Measurements from ENCODE around the gene DYSF.

Gene DYSF

GRCh38 chr2:71605781-71606241 is 152.4 kb downstream of the DYSF start:
- peak; percentile 13 for DNase-seq

GRCh38 chr2:71606244-71606643 is 152.9 kb downstream of the DYSF start:
- no peak for DNase-seq

DNA sequence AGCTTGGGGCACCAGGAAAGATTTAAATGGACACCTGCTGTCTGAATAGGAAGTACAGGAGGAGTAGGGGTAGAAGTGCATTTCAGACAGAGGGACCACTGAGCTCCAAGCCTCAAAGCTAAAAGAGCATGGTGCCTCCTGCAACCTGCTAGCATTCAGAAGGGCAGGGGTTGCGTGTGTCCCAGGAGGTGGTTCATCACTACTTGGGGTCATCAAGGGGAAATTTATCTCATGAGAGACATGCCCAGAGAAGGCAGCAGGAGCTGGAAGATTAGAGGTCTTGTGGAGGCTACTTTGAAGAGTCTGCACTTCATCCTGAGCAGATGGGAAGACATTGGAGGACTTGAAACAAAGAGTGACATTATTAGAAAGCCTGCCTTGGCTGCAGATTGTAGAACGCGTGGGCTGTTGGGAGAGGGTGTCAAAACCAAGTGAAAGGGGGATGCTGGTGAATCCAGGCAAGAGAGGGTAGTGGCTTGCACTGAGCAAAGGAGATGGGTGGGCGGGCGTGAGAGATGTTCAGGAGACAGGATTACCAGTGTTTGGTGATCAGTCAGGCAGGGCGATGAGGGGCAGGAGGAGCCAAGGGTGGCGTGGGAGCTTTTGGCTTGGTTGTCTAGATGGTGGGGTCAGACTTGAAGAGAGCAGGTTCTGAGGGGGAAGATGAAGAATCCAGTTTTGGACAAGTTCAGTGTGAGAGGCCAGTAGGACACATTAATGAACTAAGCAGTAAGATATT is 154.0 kb downstream of the DYSF start:
- peak; percentile 12 for DNase-seq

GRCh38 chr2:71608034-71608433 is 154.7 kb downstream of the DYSF start:
- no peak for DNase-seq

GRCh38 chr2:71608441-71608840 is 155.1 kb downstream of the DYSF start:
- peak; percentile 8 for DNase-seq

DNA sequence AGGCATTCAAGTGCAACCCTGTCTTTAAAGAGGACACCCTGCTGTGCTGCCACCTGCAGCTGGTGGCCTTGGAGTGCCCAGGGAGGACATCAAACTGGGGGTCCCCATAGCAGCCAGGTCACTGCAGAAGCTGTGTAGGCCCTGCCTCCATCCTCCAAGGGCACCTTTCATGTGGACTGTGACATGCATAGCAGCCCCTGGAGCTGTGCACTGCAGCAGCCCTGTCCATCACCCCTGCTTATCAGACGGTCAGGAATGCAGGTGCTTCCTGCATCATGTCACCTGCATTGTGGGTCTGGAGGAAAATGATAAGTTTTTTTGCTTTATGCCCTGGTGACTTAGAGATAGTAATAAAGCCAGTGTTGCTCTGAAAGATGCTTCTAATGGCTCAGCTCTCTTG is 155.7 kb downstream of the DYSF start:
- DNase-seq, result peak; percentile 14

DNA sequence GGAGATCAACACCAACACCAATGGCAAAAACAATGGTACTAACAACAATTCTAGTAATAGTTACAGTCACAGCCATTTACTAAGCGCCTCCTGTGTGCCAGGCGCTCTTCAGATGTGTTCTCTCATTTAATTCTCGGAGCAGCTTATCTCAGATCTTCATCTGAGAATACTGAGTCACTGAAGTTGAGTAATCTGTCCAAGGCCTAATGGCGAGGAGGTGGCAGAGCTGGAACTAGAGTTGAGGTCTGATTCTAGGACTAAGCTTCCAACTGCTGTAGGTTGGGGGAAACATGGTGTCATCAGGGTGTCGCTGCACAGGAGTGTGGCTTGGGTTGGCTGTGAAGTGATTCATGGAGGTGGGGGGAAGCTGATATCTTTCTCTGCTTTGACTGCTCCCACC is 156.1 kb downstream of the DYSF start:
- DNase-seq, result peak; percentile 7

GRCh38 chr2:71609958-71610357 is 156.6 kb downstream of the DYSF start:
- DNase-seq, result no peak

- DNase-seq, result no peak
Observed at GRCh38 chr2:71610671-71611070, 157.3 kb downstream of the DYSF start.

GRCh38 chr2:71611247-71611646 is 157.9 kb downstream of the DYSF start:
- DNase-seq, result no peak

DNA sequence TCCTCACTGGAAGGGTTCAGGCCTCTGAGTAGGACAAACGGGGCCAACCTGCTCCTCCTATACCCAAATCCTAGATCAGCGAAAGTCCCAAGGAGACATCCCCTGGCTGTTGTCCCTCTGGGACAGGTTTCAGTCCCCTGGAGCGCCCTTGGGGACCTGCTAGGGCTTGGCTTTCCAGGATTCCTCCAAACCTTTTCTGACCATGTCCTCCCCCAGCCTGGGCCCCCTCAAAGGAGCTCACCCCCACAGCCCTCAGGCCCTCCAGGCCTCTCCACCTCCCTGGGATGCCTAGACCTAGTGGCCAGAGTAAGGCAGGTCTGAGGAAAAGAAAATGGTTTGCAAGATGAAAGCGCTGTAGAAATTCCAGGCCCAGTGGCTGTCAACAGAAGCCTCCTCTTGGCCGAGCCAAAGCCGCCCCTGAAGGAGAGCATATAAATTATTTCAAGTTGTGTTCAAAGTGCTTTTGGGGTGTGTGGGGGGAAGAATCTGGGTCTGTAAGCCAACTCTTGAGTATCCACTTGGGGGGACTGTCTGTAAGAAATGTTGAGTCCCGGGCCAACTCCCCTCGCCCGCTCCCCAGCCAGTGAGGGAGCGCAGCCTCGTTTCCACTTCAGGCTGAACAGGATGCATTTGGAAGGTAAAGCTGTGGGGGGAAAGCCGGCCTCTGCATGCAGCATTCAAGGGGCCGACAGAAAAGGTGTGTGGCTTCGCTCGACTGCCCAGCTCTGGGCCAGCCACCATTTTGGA is 158.6 kb downstream of the DYSF start:
- peak; percentile 6 for DNase-seq

DNA sequence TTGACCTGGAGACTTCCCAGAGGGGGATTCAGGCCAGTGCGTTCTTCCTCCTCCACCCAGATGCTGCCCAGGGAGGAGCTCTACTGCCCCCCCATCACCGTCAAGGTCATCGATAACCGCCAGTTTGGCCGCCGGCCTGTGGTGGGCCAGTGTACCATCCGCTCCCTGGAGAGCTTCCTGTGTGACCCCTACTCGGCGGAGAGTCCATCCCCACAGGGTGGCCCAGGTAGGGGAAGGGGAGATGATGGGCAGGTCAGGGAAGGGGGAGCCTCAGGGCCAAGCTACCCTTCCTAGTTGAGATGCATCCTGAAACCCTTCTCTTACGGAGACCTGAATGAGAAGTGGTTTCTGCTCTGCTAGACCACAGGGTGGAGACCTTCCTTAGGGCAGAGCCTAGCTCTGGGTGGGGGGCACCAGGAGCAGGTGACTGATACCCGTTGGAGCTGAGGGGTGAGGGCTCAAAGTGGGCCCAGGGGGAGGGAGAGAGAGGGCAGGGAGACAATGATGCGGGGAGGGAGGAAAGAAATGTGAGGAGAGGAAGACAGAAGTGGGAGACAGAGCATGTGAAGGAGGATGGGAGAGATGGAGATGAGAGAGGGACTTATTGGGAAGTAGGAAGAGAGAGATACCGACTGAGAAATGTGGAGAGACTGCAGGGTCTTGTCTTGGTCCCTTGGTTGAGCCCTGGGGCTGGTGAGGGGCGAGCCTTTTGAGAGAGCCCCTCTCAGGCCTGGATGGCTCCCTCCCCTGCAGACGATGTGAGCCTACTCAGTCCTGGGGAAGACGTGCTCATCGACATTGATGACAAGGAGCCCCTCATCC is 159.4 kb downstream of the DYSF start:
- peak; percentile 11 for DNase-seq

GRCh38 chr2:71613403-71613952 is 160.1 kb downstream of the DYSF start:
- DNase-seq, result no peak

DNA sequence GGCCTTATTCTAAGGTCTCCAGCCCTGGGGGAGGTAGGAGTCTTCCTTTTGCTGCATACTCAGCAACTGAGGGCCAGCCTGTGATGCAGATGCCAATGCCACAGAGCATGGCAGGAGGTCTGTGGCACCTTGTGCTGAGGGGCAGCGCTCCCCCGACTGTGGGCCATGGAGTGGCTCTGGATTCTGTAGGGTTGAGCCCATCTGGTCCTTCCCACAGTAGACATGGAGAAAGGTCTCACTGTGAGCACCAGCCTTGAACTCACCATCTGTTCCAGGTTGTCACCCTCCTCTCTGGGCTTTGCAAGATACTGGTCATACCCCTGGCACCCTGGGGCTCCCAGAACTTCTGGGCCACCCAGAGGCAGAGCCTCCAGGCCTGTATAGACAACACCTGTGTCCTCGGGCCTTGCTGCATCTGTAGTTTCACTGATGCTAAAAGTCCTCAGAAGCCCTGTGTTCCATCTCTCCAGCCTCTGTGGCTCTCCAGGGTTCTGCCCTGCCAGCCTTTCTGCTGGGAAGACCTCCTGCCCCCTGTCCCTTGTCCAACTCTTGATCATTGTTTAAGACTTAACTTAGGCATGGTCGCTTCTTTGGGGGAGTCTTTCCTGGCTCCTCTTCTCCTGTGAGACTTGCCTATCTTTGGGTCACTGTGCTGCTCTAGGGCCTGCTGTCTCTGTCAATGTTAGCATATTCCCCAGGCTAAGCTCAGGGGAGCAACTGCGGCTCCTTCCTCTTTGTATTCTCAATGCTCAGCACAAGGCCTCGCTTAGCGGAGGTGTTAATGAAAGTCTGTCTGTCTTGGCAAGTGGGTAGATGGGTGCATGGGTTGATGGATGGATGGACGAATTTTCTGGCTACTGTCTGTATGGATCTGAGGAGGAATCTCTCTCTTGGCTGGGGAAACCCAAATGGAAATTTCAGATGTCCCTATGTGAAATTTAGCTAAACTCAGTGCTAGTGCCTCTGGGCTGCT is 160.9 kb downstream of the DYSF start:
- peak; percentile 15 for DNase-seq

DNA sequence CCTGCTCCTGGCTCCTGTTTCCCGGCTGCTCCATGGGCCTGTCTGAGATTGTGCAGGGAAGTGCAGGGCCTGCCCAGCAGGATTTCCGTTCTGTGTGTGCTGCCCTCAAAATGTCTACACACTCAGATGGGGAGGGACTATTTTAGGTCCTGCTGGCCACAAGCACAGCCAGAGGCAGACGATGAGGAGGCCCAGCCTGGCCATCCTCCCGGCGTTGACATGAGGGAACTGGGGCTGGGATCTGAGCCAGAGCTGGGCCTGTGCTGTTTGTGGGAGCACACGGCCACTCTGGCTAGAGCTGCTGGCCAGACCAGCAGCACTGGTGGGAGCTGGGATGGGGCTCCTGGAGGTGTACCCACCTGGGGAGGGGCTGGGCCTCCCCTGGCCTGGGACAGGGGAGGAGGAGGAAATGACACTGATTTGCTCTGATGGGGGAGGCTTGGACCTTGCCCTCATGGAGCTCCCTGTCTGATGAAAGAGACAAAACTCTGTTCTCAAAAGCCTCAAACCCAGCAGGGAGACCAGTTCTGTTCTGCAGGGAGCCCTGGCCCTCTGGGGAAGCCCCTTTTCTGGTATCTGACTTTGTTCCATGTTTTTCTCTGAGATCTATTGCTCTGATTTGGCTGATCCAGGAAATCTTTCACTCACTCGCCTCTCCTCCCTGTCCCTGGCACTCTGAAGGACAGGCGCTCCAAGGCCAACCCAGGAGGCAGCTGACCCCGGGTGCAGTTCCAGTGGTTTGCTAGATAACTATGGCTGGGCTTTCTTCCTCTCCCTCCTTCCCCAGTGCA is 161.8 kb downstream of the DYSF start:
- DNase-seq, result no peak

- DNase-seq, result no peak
Observed at GRCh38 chr2:71615767-71616730, 162.7 kb downstream of the DYSF start.

- DNase-seq, result no peak
Observed at GRCh38 chr2:71617266-71617665, 163.9 kb downstream of the DYSF start.

DNA sequence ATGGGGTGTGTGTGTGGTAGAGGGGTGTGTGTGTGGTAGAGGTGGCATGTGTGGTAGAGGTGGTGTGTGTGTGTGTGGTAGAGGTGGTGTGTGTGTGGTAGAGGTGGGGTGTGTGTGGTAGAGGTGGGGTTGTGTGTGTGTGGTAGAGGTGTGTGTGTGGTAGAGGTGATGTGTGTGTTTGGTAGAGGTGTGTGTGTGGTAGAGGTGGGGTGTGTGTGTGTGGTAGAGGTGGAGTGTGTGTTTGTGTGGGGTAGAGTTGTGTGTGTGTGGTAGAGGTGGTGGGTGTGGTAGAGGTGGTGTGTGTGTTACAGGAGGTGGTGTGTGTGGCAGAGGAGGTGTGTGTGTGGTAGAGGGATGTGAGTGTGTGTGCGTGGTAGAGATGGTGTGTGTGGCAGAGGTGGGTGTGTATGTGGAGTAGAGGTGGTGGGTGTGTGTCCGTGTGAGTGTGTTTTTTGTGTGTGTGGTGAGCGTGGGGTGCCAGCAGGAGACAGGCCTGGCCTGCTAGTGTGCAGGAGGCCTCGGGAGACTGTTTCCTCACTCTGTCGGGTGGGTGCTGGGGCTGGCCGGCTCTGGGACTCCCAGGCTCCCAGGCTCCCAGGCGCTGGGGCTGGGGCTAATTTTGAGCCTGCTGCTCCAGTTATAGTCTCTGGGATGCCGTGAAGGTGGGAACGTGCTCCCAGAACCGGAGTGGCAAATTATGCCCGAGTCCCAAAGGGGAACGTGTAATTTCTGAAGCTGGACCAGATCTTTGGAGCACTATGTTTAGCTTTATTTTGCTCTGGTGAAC is 165.2 kb downstream of the DYSF start:
- no peak for DNase-seq

DNA sequence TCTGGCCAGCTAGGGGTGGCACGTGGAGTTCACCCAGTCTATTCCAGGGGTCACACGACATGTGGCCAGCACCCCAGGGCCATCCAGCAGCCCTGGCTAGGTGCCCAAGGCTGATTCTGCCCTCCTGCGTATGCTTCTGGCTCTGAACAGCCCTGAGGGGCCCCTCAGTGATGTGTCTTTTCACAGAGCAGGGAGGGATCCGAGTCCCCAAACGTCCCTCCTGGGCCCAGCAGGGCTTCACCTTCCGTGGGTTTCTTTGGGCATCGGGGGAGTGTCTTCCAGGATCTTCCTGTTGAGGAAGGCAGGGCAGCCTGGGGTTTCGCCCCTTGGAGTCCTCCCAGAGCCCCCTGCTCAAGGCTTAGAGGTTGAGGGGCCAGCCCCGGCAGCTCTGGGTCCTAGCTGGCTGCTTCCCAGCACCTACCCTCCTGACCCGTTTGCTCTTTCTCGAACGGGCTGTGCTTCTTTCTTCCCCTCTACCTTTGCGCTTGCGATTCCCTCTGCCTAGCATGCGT is 165.9 kb downstream of the DYSF start:
- no peak for DNase-seq
